ENCODE measurements around the gene CDH18. TPM values are rescaled to one million over a fixed set of nuclear protein-coding genes. Genes with fewer than 3 reads are reported as not detected.

The CDH18 gene
- total and polyA plus RNA-seq, 2 experiments from 2014 or later: 0.22 TPM; not detected in 1

DNA sequence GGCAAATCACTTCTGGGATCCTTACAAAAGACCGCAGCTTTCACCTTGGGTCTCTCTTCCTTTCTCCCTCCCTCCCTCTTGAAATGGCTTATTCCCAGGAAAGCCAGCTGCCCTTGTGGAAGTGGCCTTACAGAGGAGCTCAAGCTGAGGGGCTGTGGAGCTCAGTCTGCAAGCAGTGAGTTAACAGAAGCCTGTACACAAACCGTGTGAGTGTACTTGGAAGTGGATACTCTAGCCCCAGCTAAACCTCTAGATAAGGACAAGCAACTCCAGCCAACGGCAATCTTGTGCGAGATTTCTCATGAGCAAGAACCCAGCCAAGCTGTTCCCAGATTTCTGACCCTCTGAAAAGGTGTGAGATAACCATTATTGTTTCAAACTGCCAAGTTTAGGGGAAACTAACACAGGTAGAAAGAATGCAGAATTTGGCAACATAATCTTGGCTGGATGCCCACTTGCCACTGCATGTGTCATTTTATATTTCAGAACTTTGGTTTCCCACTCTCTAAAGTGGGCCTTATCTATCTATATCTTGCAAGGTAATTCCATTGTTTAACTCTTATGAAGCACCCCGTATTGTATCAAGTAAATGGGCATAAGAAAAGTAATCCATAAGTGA lies 85.6 kb downstream of the CDH18 start:
- Histone ChIP-seq H3K27ac (no peak overlapping the region), H3K9me2 (ENCODE audit: insufficient read depth) (no peaks in the 10 kb centered on the region), H3K79me2 (ENCODE audit: insufficient read depth) (no peaks in the 10 kb centered on the region), H3K4me1 (ENCODE audit: insufficient read depth) (no peaks in the 10 kb centered on the region), H4K20me1 (ENCODE audit: insufficient read depth) (no peaks in the 10 kb centered on the region), H3K4me2 (ENCODE audit: unreplicated experiment) (no peak overlapping the region), H3K9ac (no peak overlapping the region), H3K27me3 (replicated peaks; ENCODE audit: insufficient read depth) (no peaks in the 10 kb centered on the region), H3K4me3 (no peak overlapping the region), H3F3A (ENCODE audit: insufficient read depth) (no peaks in the 10 kb centered on the region), H3K9me3 (ENCODE audit: low read depth) (no peaks in the 10 kb centered on the region), H3K36me3 (ENCODE audit: low read depth) (no peaks in the 10 kb centered on the region), H2AFZ (no peak overlapping the region; the same call in 1 of the 2 replicates)
- in situ Hi-C loops (cut with MboI): no loop called here
- no peak for DNase-seq
- 47 to 50% methylated on average over 5 of the region's 5 CpGs for WGBS, 2 experiments (ENCODE audit: low coverage in 1 of 2, low lambda C conversion rate in 2 of 2, missing lambda C conversion rate in 2 of 2)
- TF ChIP-seq EZH2phosphoT487 (IDR thresholded peaks at IDR 0.05; ENCODE audit: insufficient read depth, low read depth) (no peak), EZH2 (IDR thresholded peaks at IDR 0.05; ENCODE audit: insufficient read depth, poor library complexity, severe bottlenecking) (no peak)

DNA sequence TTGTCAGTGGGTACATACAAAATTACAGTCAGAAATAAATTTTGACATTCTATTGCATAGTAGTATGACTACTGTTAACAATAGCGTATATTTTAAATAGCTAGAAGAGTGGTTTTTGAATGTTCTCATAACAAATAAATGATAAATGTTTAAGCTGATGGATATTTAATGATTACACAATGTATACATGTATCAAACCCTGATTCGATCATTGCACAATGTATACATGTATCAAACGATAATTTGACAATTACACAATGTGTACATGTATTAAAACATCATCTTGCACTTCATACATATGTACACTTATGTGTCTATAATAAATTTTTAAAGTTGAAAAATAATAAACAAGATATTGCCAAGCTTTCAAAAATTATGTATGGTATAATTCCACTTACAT lies 87.7 kb downstream of the CDH18 start:
- Histone ChIP-seq H3K4me2 (ENCODE audit: unreplicated experiment) (no peak overlapping the region), H3K4me3 (no peak overlapping the region), H3K36me3 (ENCODE audit: low read depth) (no peaks in the 10 kb centered on the region), H3K79me2 (ENCODE audit: insufficient read depth) (no peaks in the 10 kb centered on the region), H3F3A (ENCODE audit: insufficient read depth) (no peaks in the 10 kb centered on the region), H3K9me2 (ENCODE audit: insufficient read depth) (no peaks in the 10 kb centered on the region), H3K27me3 (replicated peaks; ENCODE audit: insufficient read depth) (no peaks in the 10 kb centered on the region), H3K4me1 (ENCODE audit: insufficient read depth) (no peaks in the 10 kb centered on the region), H4K20me1 (ENCODE audit: insufficient read depth) (no peaks in the 10 kb centered on the region), H2AFZ (no peak overlapping the region), H3K9me3 (ENCODE audit: low read depth) (no peaks in the 10 kb centered on the region), H3K9ac (no peak overlapping the region), H3K27ac (no peak overlapping the region)
- in situ Hi-C loops (cut with MboI): no loop called here
- DNase-seq: no peak
- WGBS, 2 experiments (ENCODE audit: low coverage in 1 of 2, low lambda C conversion rate in 2 of 2, missing lambda C conversion rate in 2 of 2): 62 to 74% methylated on average over 3 of the region's 3 CpGs
- TF ChIP-seq EZH2phosphoT487 (IDR thresholded peaks at IDR 0.05; ENCODE audit: insufficient read depth, low read depth): no peak
- no peak for TF ChIP-seq EZH2 (IDR thresholded peaks at IDR 0.05; ENCODE audit: insufficient read depth, poor library complexity, severe bottlenecking)

DNA sequence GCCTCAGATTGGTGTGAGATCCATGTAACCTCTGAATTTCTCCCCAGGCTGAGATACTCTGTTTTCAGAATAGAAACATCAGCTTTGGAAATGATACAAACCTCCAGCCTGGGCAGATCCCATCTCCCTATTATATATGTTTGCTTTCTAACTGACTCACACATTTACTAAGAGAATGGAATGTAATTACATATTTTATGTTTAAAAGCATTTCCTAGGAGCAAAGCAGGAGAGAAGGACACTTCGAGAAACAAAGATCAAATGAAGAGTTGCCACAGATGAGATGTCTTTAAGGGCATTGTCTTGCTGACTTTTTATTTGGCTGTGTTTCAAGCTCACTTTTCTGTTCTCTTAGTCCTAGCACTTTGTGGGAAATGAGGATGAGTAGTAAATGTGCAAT lies 96.3 kb downstream of the CDH18 start:
- peak overlapping the region; percentile 2; the same call in 1 of the 2 replicates for H3K4me3 ChIP-seq
- DNase-seq: peak; percentile 60
- no peaks in the 10 kb centered on the region for H4K20me1 ChIP-seq (ENCODE audit: insufficient read depth)
- in situ Hi-C loops (cut with MboI): no loop called here
- TF ChIP-seq EZH2phosphoT487 (IDR thresholded peaks at IDR 0.05; ENCODE audit: insufficient read depth, low read depth) (no peak), EZH2 (IDR thresholded peaks at IDR 0.05; ENCODE audit: insufficient read depth, poor library complexity, severe bottlenecking) (no peak)
- no peaks in the 10 kb centered on the region for H3K36me3 ChIP-seq (ENCODE audit: low read depth)
- no peaks in the 10 kb centered on the region for H3K9me3 ChIP-seq (ENCODE audit: low read depth)
- H3K27me3 ChIP-seq (replicated peaks; ENCODE audit: insufficient read depth): no peaks in the 10 kb centered on the region
- H3K4me1 ChIP-seq (ENCODE audit: insufficient read depth): peaks cover 21% of the 10 kb centered on the region
- H3K4me2 ChIP-seq (ENCODE audit: unreplicated experiment): peak overlapping the region; percentile 30
- H3F3A ChIP-seq (ENCODE audit: insufficient read depth): peaks cover 18% of the 10 kb centered on the region
- H3K79me2 ChIP-seq (ENCODE audit: insufficient read depth): no peaks in the 10 kb centered on the region
- WGBS, 2 experiments (ENCODE audit: low coverage in 1 of 2, low lambda C conversion rate in 2 of 2, missing lambda C conversion rate in 2 of 2): 3 to 6% methylated on average over 1 of the region's 1 CpG
- H2AFZ ChIP-seq: no peak overlapping the region
- peak overlapping the region; percentile 22 for H3K27ac ChIP-seq
- no peak overlapping the region for H3K9ac ChIP-seq
- no peaks in the 10 kb centered on the region for H3K9me2 ChIP-seq (ENCODE audit: insufficient read depth)

DNA sequence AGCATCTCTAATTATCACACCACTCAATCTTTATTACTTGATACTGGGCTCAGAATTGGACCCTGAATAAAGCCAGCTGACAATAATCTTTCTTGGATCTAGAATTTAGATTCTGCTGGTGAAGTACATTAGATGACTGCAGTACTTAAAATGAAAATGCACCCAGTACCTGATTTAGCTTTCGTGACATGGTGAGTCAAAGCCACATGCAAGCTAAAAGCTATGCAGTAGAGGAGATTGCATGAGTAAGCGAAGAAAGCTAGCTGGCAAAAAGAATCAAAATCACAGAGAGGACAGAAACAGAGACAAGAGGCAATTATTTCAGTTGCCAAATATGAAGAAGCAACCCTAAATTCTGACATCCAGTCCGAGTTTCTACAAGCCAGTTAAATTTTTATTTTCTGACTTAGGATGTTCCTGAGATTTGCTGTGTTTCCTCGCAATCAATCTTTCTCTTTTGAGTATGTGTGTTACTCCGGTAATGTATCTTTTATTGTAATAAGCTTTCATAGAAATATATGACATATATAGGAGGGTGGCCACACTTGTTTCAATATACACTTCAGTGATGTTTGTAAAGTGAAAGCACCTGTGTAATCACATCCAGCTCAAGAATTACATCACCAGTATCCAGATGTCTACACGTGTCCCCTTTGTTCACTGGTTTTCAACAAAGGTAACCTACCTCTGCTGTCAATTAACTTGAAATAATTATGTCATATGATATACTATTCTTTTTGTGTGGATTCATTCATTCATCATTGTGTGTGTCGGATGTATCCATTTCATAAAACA lies 101.7 kb downstream of the CDH18 start:
- H3K27ac ChIP-seq: peak overlapping the region; percentile 55
- TF ChIP-seq EZH2phosphoT487 (IDR thresholded peaks at IDR 0.05; ENCODE audit: insufficient read depth, low read depth): no peak
- no peak for TF ChIP-seq EZH2 (IDR thresholded peaks at IDR 0.05; ENCODE audit: insufficient read depth, poor library complexity, severe bottlenecking)
- in situ Hi-C loops (cut with MboI): no loop called here

More for the DNA sequence above, 101.7 kb downstream of the CDH18 start:
- H2AFZ ChIP-seq: no peak overlapping the region
- no peaks in the 10 kb centered on the region for H4K20me1 ChIP-seq (ENCODE audit: insufficient read depth)
- H3K4me1 ChIP-seq (ENCODE audit: insufficient read depth): peaks cover 29% of the 10 kb centered on the region
- H3K9me2 ChIP-seq (ENCODE audit: insufficient read depth): no peaks in the 10 kb centered on the region
- peaks cover 25% of the 10 kb centered on the region for H3F3A ChIP-seq (ENCODE audit: insufficient read depth)
- 17 to 22% methylated on average over 7 of the region's 7 CpGs for WGBS, 2 experiments (ENCODE audit: low coverage in 1 of 2, low lambda C conversion rate in 2 of 2, missing lambda C conversion rate in 2 of 2)
- H3K9me3 ChIP-seq (ENCODE audit: low read depth): no peaks in the 10 kb centered on the region
- H3K79me2 ChIP-seq (ENCODE audit: insufficient read depth): no peaks in the 10 kb centered on the region
- no peaks in the 10 kb centered on the region for H3K36me3 ChIP-seq (ENCODE audit: low read depth)
- peak; percentile 83 for DNase-seq
- H3K4me2 ChIP-seq (ENCODE audit: unreplicated experiment): peak overlapping the region; percentile 58
- H3K4me3 ChIP-seq: peak overlapping the region; percentile 39
- no peaks in the 10 kb centered on the region for H3K27me3 ChIP-seq (replicated peaks; ENCODE audit: insufficient read depth)
- peak overlapping the region; percentile 34; the same call in 1 of the 2 replicates for H3K9ac ChIP-seq

Data from GM23248 (cell line).